T-helper 9 cell (primary cell): Measurements from ENCODE around the gene MZF1.
A peak's percentile ranks its signal among the peaks of the same experiment; 100 is the strongest.
"Not testable (repeated sequence)": the region's sequence is repeated elsewhere in the genome, so short reads cannot be mapped to it uniquely, and the experiment has no call there.

Experiments
- DNase-seq: peaks from one replicate; pipeline ENCODE4 v3.0.0-alpha.2; 2020
- total RNA-seq, 2 donors: gene quantifications; one replicate each; lab custom pipeline; 2026; lab: John Stamatoyannopoulos, UW

The MZF1 gene
- 28.0 to 30.6 reads per million in 2 donors for total RNA-seq

GRCh38 chr19:58572818-58573657, at the start of gene MZF1:
MZF1 (minus strand) TSS chr19:58573335; CDS start chr19:58571389, 1,946 bp downstream.
- peak; percentile 99 for DNase-seq

DNA sequence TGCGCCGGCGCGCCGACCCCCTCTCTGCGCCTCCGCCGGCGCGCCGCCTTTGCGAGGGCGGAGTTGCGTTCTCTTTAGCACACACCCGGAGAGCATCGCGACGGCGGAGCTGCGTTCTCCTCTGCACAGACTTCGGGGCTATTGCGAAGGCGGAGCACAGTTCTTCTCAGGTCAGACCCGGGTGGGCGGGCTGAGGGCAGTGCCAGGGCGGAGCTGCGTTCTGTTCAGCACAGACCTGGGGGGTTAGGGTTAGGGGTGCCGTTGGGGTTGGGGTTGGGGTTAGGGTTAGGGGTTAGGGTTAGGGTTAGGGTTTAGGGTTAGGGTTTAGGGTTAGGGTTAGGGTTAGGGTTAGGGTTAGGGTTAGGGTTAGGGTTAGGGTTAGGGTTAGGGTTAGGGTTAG, 34.1 kb upstream of the MZF1 start:
- not testable (repeated sequence) for DNase-seq

DNA sequence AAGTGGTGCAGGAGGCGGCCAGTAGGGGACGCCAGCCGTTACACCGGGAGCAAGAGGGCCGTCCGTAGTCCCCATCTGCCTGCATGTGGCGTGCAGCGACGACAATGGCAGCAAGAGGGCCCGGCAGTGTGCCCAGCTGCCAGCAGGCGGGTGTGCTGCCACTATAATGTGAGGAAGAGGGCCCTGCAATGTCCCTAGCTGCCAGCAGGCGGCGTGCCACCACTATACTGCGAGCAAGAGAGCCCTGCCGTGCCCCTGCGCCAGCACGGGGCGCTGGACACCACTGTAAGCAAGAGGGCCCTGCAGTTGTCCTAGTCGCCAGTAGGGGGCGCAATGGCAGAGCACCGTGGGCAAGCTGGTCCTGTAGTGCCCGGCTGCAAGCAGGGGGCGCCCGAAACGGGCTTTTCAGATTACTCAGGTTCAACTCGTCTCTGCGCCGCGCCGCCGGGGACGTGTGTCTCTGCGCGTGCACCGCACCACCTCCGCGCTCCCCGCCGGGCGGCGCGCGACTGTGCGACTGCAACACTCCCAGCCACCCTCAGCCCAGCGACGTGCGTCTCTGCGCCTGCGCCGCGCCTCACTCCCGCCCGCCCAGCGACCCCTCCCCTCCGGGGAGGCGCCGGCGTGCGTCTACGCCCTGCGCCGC, 33.2 kb upstream of the MZF1 start:
- not testable (repeated sequence) for DNase-seq

DNA sequence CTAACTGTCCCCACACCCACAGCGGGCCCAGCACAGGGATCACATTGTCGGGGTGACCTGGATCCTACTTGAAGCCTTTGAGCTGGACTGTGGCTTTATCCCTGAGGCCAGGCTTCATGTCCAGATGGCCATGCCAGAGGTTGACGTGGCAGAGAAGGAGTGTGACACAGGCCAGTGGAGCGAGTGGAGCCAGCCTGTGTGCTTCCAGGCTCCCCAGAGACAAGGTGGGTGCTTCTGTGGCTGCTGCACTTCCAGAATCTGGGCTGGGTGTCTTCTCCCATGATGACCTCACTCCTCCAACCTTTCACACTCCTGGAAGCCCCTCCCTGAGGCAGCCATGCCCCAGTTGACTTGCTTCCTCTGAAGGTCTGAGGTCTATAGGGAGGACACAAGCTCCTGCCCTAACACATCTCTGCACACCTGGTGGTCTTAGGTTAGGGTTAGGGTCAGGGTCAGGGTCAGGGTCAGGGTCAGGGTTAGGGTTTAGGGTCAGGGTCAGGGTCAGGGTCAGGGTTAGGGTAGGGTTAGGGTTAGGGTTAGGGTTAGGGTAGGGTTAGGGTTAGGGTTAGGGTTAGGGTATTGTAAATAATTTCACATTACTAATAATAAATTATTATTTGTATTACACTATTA, 13.1 kb upstream of the MZF1 start:
- no peak for DNase-seq

GRCh38 chr19:58585442-58586132, 12.5 kb upstream of the MZF1 start:
- no peak for DNase-seq

DNA sequence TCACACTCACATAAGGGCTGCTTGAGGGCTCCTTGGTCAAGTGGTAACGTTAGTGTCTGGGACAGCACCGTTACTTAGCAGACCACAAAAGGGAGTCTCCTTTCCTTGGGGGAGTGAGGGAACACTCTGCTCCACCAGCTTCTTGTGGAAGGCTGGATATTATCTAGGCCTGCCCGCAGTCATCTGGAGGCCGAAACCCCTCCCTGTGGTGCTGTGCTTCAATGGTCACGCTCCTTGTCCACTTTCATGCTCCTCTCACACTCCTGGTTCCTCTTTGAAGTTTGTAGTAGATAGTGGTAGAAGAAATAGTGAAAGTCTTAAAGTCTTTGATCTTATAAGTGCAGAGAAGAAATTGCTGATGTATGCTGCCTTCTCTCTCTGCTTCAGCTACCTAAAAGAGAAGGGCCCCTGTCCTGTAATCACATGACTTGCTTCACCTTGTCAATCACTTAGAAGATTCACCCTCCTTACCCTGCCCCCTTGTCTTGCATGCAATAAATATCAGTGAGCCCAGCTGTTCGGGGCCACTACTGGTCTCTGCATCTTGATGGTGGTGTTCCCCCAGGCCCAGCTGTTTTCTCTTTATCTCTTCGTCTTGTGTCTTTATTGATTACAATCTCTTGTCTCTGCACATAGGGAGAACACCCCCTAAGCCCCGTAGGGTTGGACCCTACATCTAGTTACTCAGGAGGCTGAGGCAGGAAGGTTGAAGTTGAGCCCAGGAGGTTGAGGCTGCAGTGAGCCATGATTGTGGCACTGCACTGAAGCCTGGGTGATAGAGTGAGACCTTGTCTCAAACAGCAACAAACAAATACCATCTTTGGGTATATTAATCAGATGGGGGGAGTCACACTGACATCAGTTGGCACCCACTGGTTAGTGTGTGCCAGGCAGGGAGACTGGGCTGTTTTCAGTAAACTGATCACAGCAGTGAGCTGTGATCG, 11.6 kb upstream of the MZF1 start:
- DNase-seq = no peak

- DNase-seq = no peak
Measured at GRCh38 chr19:58582985-58583384, 9.8 kb upstream of the MZF1 start.

DNA sequence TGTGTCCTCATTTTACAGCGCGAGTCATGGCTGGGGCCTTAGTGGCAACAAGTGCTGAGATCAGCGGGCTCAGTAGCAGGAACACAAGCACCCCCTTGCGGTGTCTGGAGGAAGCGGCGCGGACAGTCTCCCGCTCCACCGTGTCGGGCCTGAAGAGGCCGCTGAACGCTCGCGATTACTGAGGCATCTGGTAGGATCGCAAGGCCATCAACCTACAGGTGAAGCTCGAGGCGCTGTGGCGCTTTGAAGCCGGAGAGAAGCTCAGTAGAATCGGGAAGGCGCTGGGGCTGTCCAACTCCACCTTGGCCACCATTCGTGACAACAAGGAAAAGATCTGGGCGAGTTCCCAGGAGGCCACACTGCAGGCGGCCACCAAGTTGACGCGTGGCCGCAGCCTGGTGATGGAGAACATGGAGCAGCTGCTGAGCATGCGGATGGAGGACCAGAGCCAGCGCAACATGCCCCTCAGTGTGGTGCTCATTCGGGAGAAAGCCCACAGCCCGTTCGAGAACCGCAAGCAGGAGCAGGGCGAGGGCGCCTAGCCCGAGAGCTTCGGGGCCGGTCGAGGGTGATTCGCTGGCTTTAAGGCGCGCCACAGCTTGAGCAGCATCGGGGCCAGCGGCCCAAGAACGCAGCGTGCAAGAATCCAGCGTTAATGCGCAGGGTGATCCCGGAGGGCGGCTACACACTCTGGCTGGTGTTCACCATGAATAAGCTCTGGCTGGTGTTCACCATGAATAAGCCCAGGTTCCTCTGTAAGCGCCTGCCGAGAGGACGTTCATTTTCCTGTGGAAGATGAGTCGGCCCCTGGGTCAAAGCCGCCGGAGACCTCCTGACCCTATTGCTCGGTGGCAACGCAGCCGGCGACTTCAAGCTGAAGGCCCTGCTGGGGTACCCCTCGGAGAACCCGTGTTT, 8.3 kb upstream of the MZF1 start:
- DNase-seq = peak; percentile 85

DNA sequence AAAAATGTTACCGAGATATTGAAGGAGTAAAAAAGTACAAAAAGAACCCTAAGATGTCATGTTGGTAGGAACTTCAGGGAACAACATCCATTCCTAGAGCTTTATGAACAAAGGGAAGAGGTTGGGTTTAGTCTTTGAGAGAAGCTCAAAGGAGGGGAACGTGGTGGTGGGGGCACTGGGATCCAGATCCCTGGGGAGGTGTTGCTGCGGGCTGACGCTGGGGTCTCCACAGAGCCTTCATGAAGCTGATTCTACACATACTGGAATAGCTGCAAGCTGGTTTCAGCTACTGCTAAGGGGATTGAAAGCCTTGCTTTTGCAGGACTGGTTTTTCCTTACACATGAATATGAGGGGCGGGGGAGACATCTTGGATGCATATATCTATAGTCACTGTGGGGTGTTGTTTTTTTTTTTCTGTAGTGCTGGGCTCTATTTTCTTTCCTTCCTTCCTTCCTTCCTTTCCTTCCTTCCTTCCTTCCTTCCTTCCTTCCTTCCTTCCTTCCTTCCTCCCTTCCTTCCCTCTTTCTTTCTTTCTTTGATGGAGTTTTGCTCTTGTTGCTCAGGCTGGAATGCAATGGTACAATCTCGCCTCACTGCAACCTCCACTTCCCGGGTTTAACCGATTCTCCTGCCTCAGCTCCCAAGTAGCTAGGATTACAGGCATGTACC, 6.5 kb upstream of the MZF1 start:
- no peak for DNase-seq

- DNase-seq = no peak
Measured at GRCh38 chr19:58578012-58578925, 5.1 kb upstream of the MZF1 start.

DNA sequence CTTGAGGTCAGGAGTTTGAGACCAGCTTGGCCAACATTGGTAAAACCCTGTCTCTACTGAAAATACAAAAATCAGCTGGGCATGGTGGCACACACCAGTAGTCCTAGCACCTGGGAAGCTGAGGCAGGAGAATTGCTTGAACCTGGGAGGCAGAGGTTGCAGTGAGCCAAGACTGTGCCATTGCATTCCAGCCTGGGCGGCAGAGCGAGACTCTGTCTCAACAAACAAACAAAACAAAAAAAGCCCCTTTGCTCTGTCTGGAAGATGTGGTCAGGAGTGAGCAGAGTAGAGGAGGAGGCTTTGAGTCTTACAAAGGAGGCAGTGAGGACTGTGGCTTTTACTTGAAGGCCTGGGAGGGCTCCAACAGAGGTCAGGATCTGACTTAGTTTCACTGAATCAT, 4.4 kb upstream of the MZF1 start:
- not testable (repeated sequence) for DNase-seq

GRCh38 chr19:58575183-58576041, 2.3 kb upstream of the MZF1 start:
- peak; percentile 63 for DNase-seq

GRCh38 chr19:58573658-58574164, 576 bp upstream of the MZF1 start:
- DNase-seq = no peak

DNA sequence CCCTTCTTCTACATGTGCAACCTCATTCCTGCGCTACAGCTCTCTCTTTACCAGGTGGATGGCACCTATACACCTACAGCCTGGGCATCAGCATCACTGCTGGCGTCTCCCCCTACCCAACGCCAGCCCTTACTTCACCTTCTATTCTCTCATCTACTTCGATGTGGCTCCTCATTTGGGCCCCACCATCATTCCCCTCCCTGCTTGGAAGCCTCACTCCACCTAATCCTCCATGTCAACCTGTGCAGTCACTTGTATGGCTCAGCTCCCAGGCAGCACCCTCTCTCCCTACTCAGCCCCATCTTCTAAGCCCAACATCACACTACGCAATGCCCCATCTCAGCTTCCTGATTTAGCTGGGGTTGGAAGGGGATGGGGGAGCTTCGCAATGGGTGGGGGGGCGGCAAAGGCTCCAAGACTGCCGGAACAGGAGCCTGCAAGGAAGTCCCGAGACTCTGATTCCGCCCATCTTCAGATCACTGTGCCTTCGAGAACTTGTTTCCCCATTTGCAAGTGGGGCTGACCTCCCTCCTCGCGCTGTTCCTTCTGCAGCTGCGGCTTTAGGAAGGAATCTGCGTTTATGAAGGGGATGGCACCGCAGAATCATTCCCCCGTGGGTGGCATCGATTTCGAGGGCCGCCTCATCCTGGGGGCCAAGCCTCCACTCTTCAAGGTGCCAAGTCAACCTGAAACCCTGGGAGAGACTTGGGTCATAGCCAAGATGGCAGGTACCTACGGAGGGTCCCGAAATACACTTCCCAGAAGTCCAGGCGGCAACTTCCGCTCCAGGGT, 913 bp downstream of the MZF1 start:
- no peak for DNase-seq

GRCh38 chr19:58571575-58571947, 1.6 kb downstream of the MZF1 start:
- no peak for DNase-seq

- no peak for DNase-seq
Measured at GRCh38 chr19:58570770-58571574, 2.2 kb downstream of the MZF1 start.
